Spleen (tissue), 7 donors: ENCODE results near the gene CDH10.

Experiments
- CTCF ChIP-seq, 11 experiments: fragments of 200-600 bp in 7 of 11; fragments of 450-650 bp in 4 of 11; sonication (generic) in 4 of 11; IDR thresholded peaks in 8 of 11; conservative IDR thresholded peaks in 3 of 11; 1 replicate in 7 of 11; 2 replicates in 4 of 11; pipeline versions ENCODE4 v1.4.0 to v1.8.0; 2016 to 2021; ENCODE audit warnings: antibody characterized with exemption in 11 of 11, inconsistent platforms in 4 of 11, mild to moderate bottlenecking in 1 of 11
- POLR2AphosphoS5 ChIP-seq, 3 donors: sonication (generic); formaldehyde crosslinking; IDR thresholded peaks; one replicate each; pipeline ENCODE4 v1.5.1; 2017; ENCODE audit warnings: antibody characterized with exemption in 3 of 3
- donor health status: DM: no; HTN: no; CAD: no; lungs with moderate emphysema.
- donor health status: DM: no; HTN: no; CAD: no.
- donor health status: DM: no; HTN: no; CAD: no.

GRCh38 chr5:24606971-24607370 is 37.8 kb downstream of the CDH10 start:
- no peak for TF ChIP-seq CTCF (IDR thresholded peaks at IDR 0.05 in 8 of 11, conservative IDR thresholded peaks at IDR 0.05 in 3 of 11)
- TF ChIP-seq POLR2AphosphoS5 (IDR thresholded peaks at IDR 0.05) = no peak
